IMR-90 (cell line): ENCODE measurements around the gene KIF18A. TPM values are rescaled to one million over a fixed set of nuclear protein-coding genes. Genes with fewer than 3 reads are reported as not detected.

Experiments
- ATAC-seq: fragments of 200-7000 bp; cut with Tn5 transposase; 2 replicates; pipeline ENCODE4 v1.9.1; 2020; ENCODE audit warnings: low read depth, mild to moderate bottlenecking, moderate library complexity
- BruUV-seq: library from RNA; stranded (reverse); fragments of 400-500 nt; replicated peaks from 2 replicates; lab custom pipeline; 2021; lab: Mats Ljungman, UMichigan
- CTCF ChIA-PET: fragments of 300-600 bp; formaldehyde crosslinking; extraction: SDS; loops from one replicate; lab custom pipeline; 2021; ENCODE audit warnings: antibody characterized with exemption; lab: Yijun Ruan, JAX
- POLR2A ChIA-PET: fragments of 300-600 bp; sonication (Branson Sonifier 250); formaldehyde crosslinking; loops from one replicate; lab custom pipeline; 2022; ENCODE audit warnings: antibody characterized with exemption; ENCODE audit not compliant: unreplicated experiment; lab: Charles Lee
- DNase-seq: peaks from one replicate; pipeline ENCODE4 v3.0.0; 2013
- H2AFZ ChIP-seq: replicated peaks from 2 replicates; pipeline ENCODE3; 2013; ENCODE audit warnings: low read length, mild to moderate bottlenecking; ENCODE audit not compliant: poor library complexity
- H2AK5ac ChIP-seq: 2 replicates; pipeline ENCODE4 v1.6.1; 2013; ENCODE audit warnings: low read depth, low read length, inconsistent platforms
- H2AK9ac ChIP-seq: replicated peaks from 2 replicates; pipeline ENCODE3; 2013; ENCODE audit warnings: mild to moderate bottlenecking, low read depth, low read length, moderate library complexity; ENCODE audit not compliant: poor library complexity
- H2BK120ac ChIP-seq: 2 replicates; pipeline ENCODE4 v1.6.1; 2013; ENCODE audit warnings: low read depth, low read length, inconsistent platforms
- H2BK15ac ChIP-seq: 3 replicates; pipeline ENCODE4 v1.6.1; 2013; ENCODE audit warnings: low read depth, low read length, inconsistent platforms
- H2BK20ac ChIP-seq: 2 replicates; pipeline ENCODE4 v1.6.1; 2013; ENCODE audit warnings: low read depth, mild to moderate bottlenecking, inconsistent platforms, low read length, moderate library complexity
- H2BK5ac ChIP-seq: 2 replicates; pipeline ENCODE4 v1.6.1; 2013; ENCODE audit warnings: mild to moderate bottlenecking, low read depth, low read length, inconsistent platforms; ENCODE audit not compliant: poor library complexity, severe bottlenecking
- H3K14ac ChIP-seq: replicated peaks from 2 replicates; pipeline ENCODE4 v1.6.1; 2013; ENCODE audit warnings: low read depth, low read length, inconsistent platforms
- H3K18ac ChIP-seq: 2 replicates; pipeline ENCODE4 v1.6.1; 2013; ENCODE audit warnings: low read depth, low read length, control low read depth
- H3K23ac ChIP-seq: 2 replicates; pipeline ENCODE4 v1.6.1; 2013; ENCODE audit warnings: low read depth, low read length, inconsistent platforms
- H3K27ac ChIP-seq: 2 replicates; pipeline ENCODE4 v1.5.1; 2013; ENCODE audit warnings: mild to moderate bottlenecking, control low read depth, low read length; ENCODE audit not compliant: insufficient read depth
- H3K27me3 ChIP-seq: 2 replicates; pipeline ENCODE4 v1.6.1; 2013; ENCODE audit warnings: low read length; ENCODE audit not compliant: control insufficient read depth, insufficient read depth
- H3K36me3 ChIP-seq: 2 replicates; pipeline ENCODE4 v1.6.1; 2013; ENCODE audit warnings: low read length, mixed read lengths; ENCODE audit not compliant: control insufficient read depth, insufficient read depth
- H3K4ac ChIP-seq: 2 replicates; pipeline ENCODE4 v1.6.1; 2013; ENCODE audit warnings: low read depth, low read length, inconsistent platforms
- H3K4me1 ChIP-seq: 2 replicates; pipeline ENCODE4 v1.6.1; 2013; ENCODE audit warnings: low read length, mixed read lengths; ENCODE audit not compliant: control insufficient read depth, insufficient read depth
- H3K4me2 ChIP-seq: 2 replicates; pipeline ENCODE4 v1.6.1; 2013; ENCODE audit warnings: low read depth, mild to moderate bottlenecking, control low read depth, low read length, moderate library complexity
- H3K4me3 ChIP-seq: 2 replicates; pipeline ENCODE4 v1.5.1; 2013; ENCODE audit warnings: low read depth, mild to moderate bottlenecking, control low read depth, low read length, moderate library complexity; ENCODE audit not compliant: insufficient read depth
- H3K56ac ChIP-seq: 2 replicates; pipeline ENCODE4 v1.6.1; 2013; ENCODE audit warnings: low read length, inconsistent platforms; ENCODE audit not compliant: insufficient read depth; ENCODE audit errors: extremely low read depth
- H3K79me1 ChIP-seq, 2 experiments: 2 replicates each; pipeline ENCODE4 v1.6.1; 2013; ENCODE audit warnings: low read length in 2 of 2, inconsistent platforms in 1 of 2, low read depth in 1 of 2
- H3K9ac ChIP-seq: 2 replicates; pipeline ENCODE4 v1.6.1; 2013; ENCODE audit warnings: low read depth, low read length, control low read depth
- H3K9me1 ChIP-seq: 2 replicates; pipeline ENCODE4 v1.6.1; 2013; ENCODE audit warnings: low read length, inconsistent platforms; ENCODE audit not compliant: insufficient read depth
- H3K9me3 ChIP-seq: 2 replicates; pipeline ENCODE4 v1.6.1; 2013; ENCODE audit warnings: low read length; ENCODE audit not compliant: control insufficient read depth, insufficient read depth
- H4K20me1 ChIP-seq: 2 replicates; pipeline ENCODE4 v1.6.1; 2013; ENCODE audit warnings: low read length, inconsistent platforms; ENCODE audit not compliant: insufficient read depth
- H4K5ac ChIP-seq: 2 replicates; pipeline ENCODE4 v1.6.1; 2013; ENCODE audit warnings: mild to moderate bottlenecking, low read depth, low read length, control low read depth
- H4K8ac ChIP-seq, 2 experiments: 2 replicates each; pipeline ENCODE4 v1.6.1; 2013; ENCODE audit warnings: low read depth in 2 of 2, low read length in 2 of 2, control low read depth in 1 of 2, inconsistent platforms in 1 of 2
- H4K91ac ChIP-seq: 2 replicates; pipeline ENCODE4 v1.6.1; 2013; ENCODE audit warnings: low read depth, low read length, inconsistent platforms; ENCODE audit not compliant: insufficient read depth
- BHLHE40 ChIP-seq: fragments of 150-350 bp; IDR thresholded peaks from 2 replicates; pipeline ENCODE4 v1.6.1; 2016; ENCODE audit warnings: mild to moderate bottlenecking, low read depth, low read length
- CEBPB ChIP-seq: IDR thresholded peaks from 2 replicates; pipeline ENCODE4 v1.6.1; 2012; ENCODE audit warnings: low read depth, low read length, improper control_type of control experiment
- CHD1 ChIP-seq: IDR thresholded peaks from 2 replicates; pipeline ENCODE4 v1.6.1; 2012; ENCODE audit warnings: low read depth, low read length, improper control_type of control experiment
- CTCF ChIP-seq: conservative IDR thresholded peaks from 2 replicates; pipeline ENCODE4 v1.5.1; 2012; ENCODE audit warnings: mild to moderate bottlenecking, low read depth, low read length, improper control_type of control experiment
- ELK1 ChIP-seq: fragments of 150-350 bp; IDR thresholded peaks from 2 replicates; pipeline ENCODE4 v1.6.1; 2016; ENCODE audit warnings: low read depth, mild to moderate bottlenecking, low read length, moderate library complexity, borderline replicate concordance
- FOS ChIP-seq: fragments of 150-350 bp; IDR thresholded peaks from 2 replicates; pipeline ENCODE4 v1.6.1; 2016; ENCODE audit warnings: low read depth, low read length
- MAFK ChIP-seq: IDR thresholded peaks from 2 replicates; pipeline ENCODE4 v1.6.1; 2012; ENCODE audit warnings: low read depth, low read length, improper control_type of control experiment
- MAZ ChIP-seq: IDR thresholded peaks from 2 replicates; pipeline ENCODE4 v1.6.1; 2012; ENCODE audit warnings: low read depth, mild to moderate bottlenecking, low read length, improper control_type of control experiment, moderate library complexity, borderline replicate concordance
- MXI1 ChIP-seq: IDR thresholded peaks from 2 replicates; pipeline ENCODE4 v1.6.1; 2012; ENCODE audit warnings: low read depth, mild to moderate bottlenecking, low read length, moderate library complexity, borderline replicate concordance
- NFE2L2 ChIP-seq: fragments of 150-350 bp; IDR thresholded peaks from 2 replicates; pipeline ENCODE4 v1.6.1; 2016; ENCODE audit warnings: low read depth, mild to moderate bottlenecking, low read length
- POLR2A ChIP-seq: IDR thresholded peaks from 2 replicates; pipeline ENCODE4 v1.6.1; 2012; ENCODE audit warnings: mild to moderate bottlenecking, low read depth, low read length
- RAD21 ChIP-seq: IDR thresholded peaks from 2 replicates; pipeline ENCODE4 v1.6.1; 2012; ENCODE audit warnings: low read length, improper control_type of control experiment
- RCOR1 ChIP-seq: IDR thresholded peaks from 2 replicates; pipeline ENCODE4 v1.6.1; 2012; ENCODE audit warnings: mild to moderate bottlenecking, low read length, improper control_type of control experiment; ENCODE audit not compliant: insufficient replicate concordance
- RFX5 ChIP-seq: IDR thresholded peaks from 2 replicates; pipeline ENCODE4 v1.8.0; 2012; ENCODE audit warnings: low read depth, mild to moderate bottlenecking, low read length, moderate library complexity
- SMC3 ChIP-seq: fragments of 150-350 bp; IDR thresholded peaks from 2 replicates; pipeline ENCODE4 v1.6.1; 2016; ENCODE audit warnings: low read depth, mild to moderate bottlenecking, antibody characterized with exemption, low read length, moderate library complexity
- USF2 ChIP-seq: fragments of 150-350 bp; IDR thresholded peaks from 2 replicates; pipeline ENCODE4 v1.6.1; 2017; ENCODE audit warnings: mild to moderate bottlenecking, antibody characterized with exemption, low read length, low read depth
- WGBS, 2 experiments: methylation state at CpG; one replicate each; pipeline versions ENCODE4 v1.1.5 to v1.1.7; 2013; ENCODE audit warnings: missing lambda C conversion rate in 2 of 2; ENCODE audit not compliant: insufficient read length in 1 of 2; ENCODE audit errors: extremely low coverage in 2 of 2; 5-methylcytosine and 5-hydroxymethylcytosine counted together
- dilution Hi-C: fragments of 300-500 bp; cut with HindIII; formaldehyde crosslinking; loops from one replicate; pipeline ENCODE4 v1.14.3; 2018; ENCODE audit warnings: low sequenced_read_pairs; ENCODE audit not compliant: unreplicated experiment
- in situ Hi-C: fragments of 300-500 bp; cut with MboI; formaldehyde crosslinking; loops from 3 replicates; pipeline ENCODE4 v1.14.3; 2019; ENCODE audit warnings: low sequenced_read_pairs, inconsistent platforms, mixed read lengths
- intact Hi-C: fragments of 100-400 bp; cut with micrococcal nuclease; formaldehyde crosslinking; loops from 2 replicates; pipeline ENCODE4 v1.10.0; 2022
- polyA plus RNA-seq, 3 experiments: library from polyadenylated mRNA; depleted of rRNA; stranded (reverse); fragments of >200 nt; gene quantifications; 2 replicates each; pipeline ENCODE4 v1.2.3, GENCODE V29; 2012; ENCODE audit warnings: low replicate concordance in 1 of 3
- total RNA-seq: library from RNA; depleted of rRNA; stranded (reverse); fragments of >200 nt; gene quantifications from 2 replicates; pipeline ENCODE4 v1.2.3, GENCODE V29; 2012

KIF18A gene
- total and polyA plus RNA-seq, 2 of the 4 experiments (the other 2 are of a cell fraction): 8.9 to 24.4 TPM

GRCh38 chr11:28152743-28153142 lies 44.8 kb upstream of the KIF18A start:
- POLR2A ChIA-PET: no interaction called here
- WGBS, 2 experiments: no CpG with 5 or more reads among the region's 2 CpGs
- H3K79me1 ChIP-seq: peaks cover 13 to 32% of the 10 kb centered on the region in 2 experiments
- no peak overlapping the region for H2AK5ac ChIP-seq
- ATAC-seq (no peak), DNase-seq (no peak)
- no peaks in the 10 kb centered on the region for H4K20me1 ChIP-seq
- no peaks in the 10 kb centered on the region for H3K9me1 ChIP-seq
- H4K5ac ChIP-seq: no peak overlapping the region
- peak overlapping the region; percentile 36 for H2BK5ac ChIP-seq
- H3K9ac ChIP-seq: no peak overlapping the region
- H3K4me1 ChIP-seq: no peaks in the 10 kb centered on the region
- H3K27ac ChIP-seq: no peak overlapping the region
- no peaks in the 10 kb centered on the region for H3K9me3 ChIP-seq
- no peak overlapping the region for H2AFZ ChIP-seq
- no peak overlapping the region for H3K56ac ChIP-seq
- no peak overlapping the region for H2AK9ac ChIP-seq
- H2BK15ac ChIP-seq: no peak overlapping the region
- no peak overlapping the region; a peak in 1 of 4 replicates for H4K8ac ChIP-seq
- H3K23ac ChIP-seq: no peak overlapping the region
- no peak overlapping the region for H3K4me3 ChIP-seq
- in situ Hi-C loops: no loop called here
- H2BK120ac ChIP-seq: peak overlapping the region; percentile 35; the same call in 1 of the 2 replicates
- dilution Hi-C loops: no loop called here
- CTCF ChIA-PET: no interaction called here
- no peak overlapping the region for H3K4me2 ChIP-seq
- H3K18ac ChIP-seq: no peak overlapping the region
- intact Hi-C loops: no loop called here
- H3K14ac ChIP-seq: peak overlapping the region; percentile 9; the same call in 1 of the 2 replicates
- H3K36me3 ChIP-seq: peaks cover 7% of the 10 kb centered on the region
- no TSS peak for BruUV-seq
- no peak overlapping the region for H2BK20ac ChIP-seq
- TF ChIP-seq MXI1: no peak
- no peak for TF ChIP-seq RCOR1
- TF ChIP-seq FOS: no peak
- TF ChIP-seq CTCF: no peak
- no peak for TF ChIP-seq ELK1
- TF ChIP-seq BHLHE40: no peak
- no peak for TF ChIP-seq SMC3
- no peak for TF ChIP-seq MAFK
- TF ChIP-seq CHD1: no peak
- TF ChIP-seq RAD21: no peak
- TF ChIP-seq RFX5: no peak
- no peak for TF ChIP-seq CEBPB
- no peak for TF ChIP-seq POLR2A
- TF ChIP-seq MAZ: no peak
- no peak for TF ChIP-seq USF2
- TF ChIP-seq NFE2L2: no peak
- no peak overlapping the region for H3K4ac ChIP-seq
- no peak overlapping the region for H4K91ac ChIP-seq
- H3K27me3 ChIP-seq: no peaks in the 10 kb centered on the region
